HG03378 (cell line): ENCODE results near the gene PHF19.

Source experiments
- ATAC-seq: cut with Tn5 transposase; IDR thresholded peaks from one replicate; pipeline ENCODE4 v1.9.1; 2021; ENCODE audit warnings: mild to moderate bottlenecking, moderate library complexity; ENCODE audit not compliant: unreplicated experiment

Gene PHF19

DNA sequence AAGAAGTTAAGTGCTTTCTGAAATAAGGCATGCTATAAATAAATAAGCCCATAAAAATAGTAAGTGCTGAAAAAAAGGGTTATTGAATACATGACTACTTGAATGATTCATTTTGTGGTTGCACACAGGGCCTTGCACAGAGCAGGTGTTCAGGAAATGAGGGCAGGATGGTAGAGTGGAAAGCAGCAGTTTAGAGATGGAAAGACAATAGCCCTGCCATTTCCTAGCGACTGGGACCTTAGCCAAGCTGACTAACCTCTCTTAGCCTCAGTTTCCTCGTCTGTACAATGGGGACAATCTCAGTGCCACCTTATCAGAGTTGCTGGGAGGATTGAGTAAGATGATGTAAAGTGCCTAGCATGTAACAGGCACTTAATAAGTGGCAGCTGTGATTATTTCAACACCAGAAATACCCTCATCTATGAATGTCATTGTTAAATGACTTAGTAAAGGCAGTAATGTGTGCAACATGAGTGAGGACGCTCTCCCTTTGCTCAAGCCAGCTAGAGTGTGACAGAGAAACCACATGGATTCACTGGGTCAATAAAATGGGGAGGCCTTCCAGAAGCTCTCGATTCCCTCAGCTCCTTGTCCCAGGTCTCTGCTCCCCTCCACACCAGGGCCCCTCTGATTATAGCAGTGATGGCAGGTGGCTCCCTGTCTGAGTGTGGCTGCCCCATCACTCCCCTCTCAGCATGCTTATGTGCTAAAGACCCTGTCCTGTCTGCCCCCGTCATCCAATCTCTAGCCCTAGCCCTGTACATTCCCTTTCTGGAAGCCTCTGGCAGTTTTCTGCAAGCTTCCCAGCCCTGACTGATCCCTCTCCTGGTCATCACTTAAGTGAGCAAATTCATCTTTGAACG is 16.0 kb upstream of the PHF19 start:
- peak; percentile 65 for ATAC-seq

DNA sequence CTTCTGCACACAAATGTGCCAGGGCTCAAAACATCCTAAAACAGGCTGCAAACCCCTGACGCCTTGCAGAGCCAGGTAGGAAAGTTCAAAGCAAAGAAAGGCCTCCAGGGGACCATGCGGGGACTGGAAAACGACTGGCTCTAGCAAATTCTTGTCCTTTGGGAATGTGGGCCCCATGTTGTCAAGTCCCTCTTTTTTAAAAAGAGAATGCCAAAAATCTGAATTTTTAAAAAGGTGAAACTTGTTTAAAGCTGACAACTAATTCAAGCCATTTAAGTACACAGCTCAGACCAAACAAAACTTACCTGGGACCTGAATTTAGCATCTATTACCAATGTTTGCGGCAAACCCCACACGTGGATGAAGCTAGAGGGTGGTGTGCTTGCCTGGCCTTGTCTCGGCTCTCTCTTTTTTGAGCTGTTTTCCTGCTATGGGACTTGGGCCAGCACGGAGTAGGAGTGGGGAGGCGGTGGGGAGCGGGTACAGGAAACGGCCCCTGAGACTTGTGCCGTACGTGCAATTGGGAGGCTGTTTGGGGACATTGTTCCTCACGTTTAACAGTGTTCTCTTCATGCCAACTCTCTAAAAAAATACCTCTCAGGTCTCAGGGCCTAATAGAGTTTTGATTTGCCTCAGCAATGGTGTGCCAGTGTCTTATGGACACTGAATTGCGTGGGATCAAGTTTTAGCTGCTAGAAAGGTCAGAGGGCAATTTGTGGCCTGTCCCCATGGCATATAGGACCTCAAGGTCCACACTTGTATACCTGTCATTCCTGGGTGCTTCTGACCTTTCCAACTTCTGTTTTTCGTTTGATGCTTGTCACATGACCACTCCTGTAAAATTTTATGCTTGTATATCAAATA is 15.1 kb upstream of the PHF19 start:
- peak; percentile 41 for ATAC-seq

DNA sequence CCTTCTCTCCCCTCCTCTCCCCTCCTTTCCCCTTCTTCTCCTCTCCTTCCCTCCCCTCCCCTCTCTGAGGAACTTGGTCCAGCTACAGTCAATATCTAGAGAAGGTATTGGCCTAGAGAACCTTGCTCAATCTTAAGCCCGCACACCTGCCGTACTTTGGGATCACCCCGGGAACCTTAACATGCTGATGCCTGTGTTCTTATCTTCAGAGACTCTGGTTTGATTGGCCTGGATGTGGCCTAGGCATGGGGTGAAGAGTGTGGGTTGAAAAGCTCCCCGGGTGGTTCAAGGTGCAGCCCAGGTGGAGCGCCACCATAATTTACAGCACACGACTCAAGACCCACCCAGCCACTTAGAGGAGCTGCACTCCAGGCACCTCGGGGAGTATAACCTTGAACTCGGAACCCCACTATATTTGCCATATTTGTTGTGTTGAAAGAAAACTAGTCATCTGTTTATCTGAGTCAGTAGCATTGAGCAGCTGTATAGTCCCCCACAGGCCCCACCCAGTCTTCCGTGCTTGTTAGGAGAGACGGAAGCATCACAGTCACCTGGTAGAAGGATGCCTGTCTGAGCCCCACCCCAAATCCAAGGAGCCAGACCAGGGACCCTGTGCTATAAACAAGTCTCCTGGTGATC is 14.4 kb upstream of the PHF19 start:
- ATAC-seq = no peak

DNA sequence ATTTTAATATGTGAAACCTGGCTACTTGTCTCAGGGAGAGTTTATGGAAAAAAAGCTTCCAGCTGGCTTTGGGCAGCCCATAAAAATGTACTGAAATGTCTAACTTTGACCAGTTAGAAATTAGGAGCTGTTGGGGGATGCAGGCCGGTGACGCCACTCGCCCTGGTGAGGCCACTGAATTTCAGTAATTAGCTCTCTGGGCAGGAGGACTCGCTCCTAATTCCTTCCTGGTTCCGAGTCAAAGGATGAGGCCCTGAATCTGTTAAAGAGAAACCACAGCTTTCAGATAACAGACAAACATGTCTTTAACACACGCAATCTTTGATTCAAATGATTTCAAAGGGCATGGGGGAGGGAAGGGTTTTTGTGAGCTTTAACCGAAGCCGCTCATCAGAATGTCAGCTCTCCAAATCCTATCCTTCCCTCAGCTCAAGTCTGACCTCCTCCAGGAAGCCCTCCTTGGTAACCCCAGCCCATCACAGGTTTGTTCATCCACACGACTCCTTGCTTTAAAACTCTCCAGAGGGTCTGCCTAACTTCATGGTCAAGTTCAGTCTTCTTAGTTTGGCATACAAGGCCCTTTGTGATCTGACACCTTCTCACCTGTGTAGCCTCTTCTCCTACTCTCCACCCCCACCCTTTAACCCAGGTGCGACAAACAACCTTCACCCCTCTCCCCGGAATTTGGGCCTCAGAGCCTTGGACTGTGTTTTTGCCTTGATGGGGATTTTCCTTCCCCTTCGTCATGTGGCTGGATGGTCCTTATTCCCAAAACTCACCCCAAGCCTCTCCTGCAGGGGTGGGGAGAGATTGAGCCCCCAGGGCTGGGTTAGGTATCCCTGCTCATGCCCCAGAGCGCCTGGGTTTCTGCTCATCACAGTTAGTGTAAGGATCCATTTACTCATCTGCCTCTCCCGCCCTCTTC is 13.6 kb upstream of the PHF19 start:
- ATAC-seq = no peak

DNA sequence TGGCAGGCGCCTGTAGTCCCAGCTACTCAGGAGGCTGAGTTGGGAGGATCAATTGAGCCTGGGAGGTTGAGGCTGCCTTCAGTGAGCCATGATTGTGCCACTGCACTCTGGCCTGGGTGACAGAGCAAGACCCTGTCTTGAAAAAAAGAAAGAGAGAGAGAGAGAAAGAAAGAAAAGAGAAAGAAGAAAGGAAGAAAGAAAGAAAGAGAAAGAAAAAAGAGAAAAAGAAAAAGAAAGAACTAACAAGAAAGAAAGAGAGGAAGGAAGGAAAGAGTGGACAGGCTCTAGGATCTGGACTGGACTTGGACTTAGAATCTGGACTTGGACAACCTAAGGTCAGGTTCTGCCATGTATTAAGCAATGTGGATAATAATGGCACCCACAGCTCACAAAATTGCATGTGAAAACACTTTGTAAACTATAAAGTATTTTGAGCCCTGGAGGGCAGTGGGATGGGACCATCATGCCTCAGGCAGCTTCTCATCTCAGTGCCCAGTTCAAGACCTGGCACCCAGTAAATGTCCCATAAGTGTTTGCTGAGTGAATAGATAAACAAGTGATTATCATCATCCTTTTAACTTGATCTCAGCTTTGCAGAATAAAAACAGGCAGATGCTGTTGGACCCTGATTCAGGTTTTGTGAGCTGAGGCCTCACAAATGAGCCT is 12.8 kb upstream of the PHF19 start:
- no peak for ATAC-seq

DNA sequence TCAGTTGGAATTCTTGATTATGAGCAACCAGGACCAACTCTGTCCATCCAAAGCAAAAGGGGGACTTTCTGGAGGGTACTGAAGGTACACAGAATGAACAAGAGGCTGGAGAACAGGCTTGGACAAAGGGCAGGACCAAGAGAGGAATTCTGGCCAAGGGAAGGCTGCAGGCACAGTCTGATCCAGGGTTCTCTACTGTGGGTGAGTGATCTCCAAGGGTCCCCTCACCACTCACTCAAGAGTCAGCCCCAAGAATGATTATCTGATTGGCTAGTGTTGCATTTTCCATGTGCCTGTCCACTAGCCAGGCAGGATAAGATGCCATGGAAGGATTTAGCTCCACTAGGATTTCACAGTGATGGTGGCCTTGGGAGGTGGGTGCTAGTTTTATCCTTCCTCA is 11.6 kb upstream of the PHF19 start:
- ATAC-seq = no peak

DNA sequence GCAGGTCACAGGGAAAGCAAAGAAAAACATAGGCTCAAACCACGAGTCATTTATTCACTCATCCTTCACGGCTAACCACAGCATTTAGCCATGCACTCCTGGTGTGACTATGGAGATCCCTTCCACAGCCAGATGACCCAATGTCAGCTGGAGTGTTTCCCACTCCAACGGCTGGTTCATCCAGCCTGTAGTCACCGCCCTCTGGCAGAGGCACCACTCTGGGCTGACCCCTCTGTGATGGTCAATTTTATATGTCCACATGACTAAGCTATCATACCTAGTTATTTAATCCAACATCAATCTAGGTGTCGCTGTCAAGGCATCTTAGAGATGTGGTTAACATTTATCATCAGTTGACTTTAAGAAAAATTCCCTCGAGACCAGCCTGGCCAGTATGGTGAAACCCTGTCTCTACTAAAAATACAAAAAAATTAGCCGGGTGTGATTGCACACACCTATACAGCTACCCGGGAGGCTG is 9.5 kb upstream of the PHF19 start:
- ATAC-seq = no peak

DNA sequence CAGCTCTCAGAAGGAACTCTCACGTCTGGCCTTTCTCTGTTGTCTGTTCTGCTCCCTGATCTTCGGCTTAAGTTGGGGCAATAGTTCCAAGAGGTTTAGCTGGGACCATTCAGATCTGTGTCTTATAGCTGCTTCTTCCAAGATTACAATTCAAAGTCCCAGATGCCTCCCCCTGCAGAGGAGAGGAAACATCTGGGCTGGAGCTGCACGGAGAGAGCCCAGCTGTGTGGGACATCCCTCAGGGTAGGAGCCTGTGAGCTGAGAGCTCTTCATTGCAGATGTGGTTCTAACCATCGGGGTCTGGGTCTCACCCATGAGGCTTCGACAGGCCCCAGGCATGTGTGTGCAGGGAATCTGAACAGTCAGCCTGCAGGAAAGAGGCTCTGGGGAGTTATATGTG is 9.0 kb upstream of the PHF19 start:
- no peak for ATAC-seq

DNA sequence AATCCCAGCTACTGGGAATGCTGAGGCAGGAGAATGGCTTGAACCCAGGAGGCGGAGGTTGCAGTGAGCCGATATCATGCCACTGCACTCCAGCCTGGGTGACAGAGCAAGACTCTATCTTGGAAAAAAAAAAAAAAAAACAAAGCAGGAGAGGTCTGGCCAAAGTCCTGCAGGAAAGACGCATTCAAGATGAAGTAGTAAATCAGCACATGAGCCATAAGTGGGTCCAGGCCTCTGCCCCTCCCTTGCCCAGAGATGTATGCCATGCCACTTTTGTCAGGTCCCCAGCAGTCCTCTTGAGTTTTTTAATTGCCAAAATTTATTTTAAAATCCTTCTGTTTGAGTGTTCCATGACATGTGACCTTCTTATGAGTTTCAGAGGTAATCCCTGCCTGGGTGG is 8.5 kb upstream of the PHF19 start:
- no peak for ATAC-seq

DNA sequence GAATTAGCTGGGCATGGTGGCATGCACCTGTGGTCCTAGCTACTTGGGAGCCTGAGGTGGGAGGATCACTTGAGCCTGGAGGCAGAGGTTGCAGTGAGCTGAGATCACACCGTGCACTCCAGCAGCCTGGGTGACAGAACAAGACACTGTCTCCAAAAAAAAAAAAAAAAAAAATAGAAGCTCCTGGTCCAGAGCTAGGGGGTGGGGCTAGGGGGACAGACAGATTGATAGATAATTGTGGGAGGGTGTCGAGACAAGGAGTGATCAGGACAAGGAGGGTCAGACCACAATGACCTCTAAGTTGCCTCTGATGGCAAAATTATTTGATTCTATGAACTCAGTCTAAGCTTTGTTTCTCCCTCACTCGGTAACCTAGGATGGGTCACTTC is 6.6 kb upstream of the PHF19 start:
- ATAC-seq = no peak

DNA sequence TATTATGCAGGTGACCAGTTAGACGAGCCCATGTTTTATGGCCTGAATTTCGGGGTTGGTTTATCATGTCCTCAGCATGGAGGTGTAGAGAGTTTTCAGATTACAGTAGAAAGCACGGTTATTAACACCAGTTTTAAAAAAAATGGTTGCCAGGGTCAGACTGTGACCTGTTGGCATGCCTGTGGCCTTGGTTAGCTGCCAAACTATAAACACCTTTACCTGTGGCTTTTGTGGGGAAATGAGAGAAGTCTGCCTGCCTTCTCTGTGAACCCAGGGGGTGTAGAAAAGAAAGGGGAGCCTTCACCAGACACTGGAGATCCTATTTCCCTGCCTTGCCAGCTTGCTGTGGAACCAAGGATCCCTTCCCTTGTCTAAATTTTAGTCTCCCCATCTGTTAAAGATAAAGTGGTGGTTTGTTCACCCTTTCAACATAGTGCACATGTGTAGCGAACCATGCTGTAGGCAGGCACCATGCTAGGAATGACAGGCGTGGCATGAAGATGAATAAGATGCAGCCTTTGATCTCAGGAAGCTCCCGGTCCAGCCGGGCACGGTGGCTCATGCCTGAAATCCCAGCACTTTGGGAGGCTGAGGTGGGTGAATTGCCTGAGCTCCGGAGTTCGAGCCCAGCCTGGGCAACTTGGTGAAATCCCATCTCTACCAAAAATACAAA is 6.1 kb upstream of the PHF19 start:
- no peak for ATAC-seq

DNA sequence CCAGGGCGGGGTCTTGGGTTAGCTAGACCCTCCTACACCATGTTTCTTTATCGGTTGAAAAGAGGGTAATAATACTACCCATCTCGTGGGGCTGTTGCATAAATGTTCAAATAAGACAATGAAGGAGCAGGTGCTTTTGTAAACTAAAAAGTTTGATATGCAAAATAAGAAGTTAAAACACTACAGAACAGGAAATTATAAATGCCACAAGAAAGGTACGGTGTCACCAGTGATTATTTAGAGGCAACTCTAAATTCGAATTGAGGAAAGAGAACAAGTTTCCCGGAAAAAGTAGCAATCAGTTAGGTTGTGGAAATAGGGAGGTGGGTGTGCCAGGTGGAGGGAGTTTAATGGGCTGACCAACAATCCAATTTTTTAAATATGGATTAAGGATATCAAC is 2.5 kb upstream of the PHF19 start:
- ATAC-seq = no peak

DNA sequence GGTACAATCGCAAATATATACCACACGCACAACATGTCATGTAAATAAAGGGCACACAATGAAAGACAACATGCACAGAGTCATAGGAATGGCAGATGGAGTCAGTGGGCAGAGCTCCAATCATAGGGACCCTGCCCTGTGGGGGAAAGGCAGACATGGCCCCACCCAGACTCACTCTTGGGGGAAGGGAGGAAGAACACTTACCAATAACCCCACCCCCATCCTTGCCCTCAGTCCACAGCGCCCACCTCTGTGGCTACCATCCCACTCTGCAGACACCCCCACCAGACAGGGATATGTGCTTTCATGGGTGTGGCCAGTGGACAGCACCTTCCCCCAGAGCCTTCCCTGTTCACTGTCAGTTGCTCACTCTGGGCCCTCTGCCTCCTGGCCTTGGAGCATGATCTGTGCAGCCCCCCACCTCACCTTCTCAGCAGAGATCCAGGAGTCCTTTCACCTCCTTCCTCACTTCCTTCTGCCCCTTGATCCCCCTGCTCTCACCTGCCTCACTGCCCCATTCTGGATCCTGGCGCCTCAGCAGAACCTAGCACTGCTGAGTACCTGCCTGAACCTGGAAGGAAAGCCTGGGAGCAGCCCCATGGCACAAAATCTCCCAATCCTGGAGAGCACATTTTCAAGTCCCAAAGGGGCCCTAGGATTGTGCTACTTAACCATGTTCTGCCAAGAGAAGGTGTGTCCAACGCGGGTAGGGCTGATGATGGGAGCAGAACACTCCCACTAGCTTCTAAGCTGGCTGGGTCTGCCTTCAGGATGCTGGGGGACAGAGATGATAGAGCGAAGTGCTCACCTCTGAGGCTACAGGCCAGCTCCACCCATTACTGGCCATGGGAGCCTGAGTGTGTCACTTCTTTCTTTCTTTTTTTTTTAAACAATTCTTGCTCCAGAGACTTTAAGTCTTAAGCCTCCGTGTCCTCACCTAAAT is 1.5 kb upstream of the PHF19 start:
- ATAC-seq = no peak

DNA sequence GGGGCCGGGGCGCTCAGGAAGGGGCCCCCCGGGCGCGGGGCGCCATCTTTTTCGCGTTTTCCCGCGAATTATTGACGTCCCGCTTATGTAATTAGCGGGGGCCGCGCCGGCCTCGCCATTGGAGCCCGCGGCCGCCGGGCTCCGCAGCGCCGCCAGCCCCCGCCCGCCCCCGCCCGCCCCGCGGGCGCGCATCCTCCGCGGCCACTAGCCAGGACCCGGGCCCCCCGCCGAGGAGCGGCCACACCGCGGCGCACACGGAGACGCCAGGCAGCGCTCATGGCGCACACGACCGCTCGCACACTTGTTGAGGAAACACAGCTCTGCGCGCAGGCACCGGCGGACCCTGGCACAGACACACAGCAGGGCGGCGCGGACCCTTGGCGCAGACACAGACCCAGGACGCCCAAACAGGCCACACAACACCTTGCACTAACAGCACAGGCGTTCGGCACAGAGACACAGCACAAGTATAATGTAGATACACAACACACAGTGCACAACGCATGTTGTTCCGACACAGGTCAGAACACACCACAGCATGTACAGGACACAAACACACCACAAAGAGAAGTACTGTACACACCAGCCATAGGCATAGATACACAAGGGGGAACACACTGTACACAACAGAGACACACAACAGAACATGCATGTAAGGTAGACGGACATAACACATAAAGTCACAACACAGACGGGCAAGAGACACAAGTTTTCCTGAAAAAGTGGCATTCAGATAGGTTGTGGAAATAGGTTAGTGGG is 467 bp upstream of the PHF19 start:
- ATAC-seq = no peak

DNA sequence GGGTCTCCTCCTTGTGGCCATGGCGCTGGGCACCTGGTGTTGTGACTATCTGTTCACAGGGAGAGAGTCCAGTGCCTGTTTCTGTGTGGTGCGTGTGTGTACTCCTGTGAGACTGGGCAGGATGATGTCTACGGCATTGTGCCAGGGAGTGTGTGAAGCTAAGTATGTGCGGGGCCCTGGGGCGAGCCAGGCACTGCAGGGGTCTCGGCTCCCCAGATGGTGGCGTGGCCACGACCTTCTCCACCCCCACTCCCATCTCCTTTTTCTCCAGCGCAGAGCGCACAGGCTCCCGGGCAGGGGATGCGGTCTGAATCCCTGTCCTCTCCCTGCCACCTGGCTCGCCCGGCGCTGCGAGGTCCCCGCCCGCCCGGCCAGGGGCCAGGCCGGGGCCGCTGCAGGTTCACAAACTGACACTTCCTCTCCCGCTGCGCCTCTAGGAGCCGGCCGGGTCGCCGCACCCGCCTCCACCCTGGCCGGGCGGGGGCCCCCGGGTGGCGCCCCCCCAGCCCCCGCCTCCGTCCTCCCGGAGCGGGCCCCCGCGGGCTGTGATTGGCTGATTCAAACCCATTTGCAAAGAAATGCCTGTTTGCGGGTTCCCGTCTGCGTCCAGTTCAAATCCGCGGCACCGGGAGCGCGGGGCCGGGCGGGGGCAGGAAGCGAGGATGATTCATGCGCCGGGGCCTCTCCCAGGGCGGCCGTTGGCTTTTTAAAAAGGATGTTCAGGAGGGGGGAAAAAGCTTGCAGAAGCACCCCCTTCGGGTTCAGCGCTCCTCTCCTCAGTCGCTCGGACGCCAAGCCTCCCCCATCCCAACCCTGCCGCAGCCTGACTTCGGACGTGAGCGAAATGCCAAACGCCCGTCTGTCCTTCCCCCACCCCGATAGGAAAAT is 790 bp downstream of the PHF19 start:
- peak; percentile 54 for ATAC-seq

DNA sequence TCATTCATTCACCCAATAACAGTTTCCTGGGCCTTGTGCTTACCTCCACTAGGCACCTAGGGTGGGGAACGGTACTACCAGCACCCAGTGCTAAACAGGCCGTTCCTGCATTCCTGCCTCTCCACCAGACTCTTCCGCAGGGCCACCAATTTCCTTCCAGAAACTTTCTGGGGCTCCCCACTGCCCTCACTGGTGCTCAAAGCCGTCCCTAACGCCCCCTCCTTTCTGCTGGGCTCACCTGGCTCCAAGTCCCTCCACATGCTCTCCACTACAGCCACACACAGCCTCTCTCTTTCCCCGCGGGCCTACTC is 1.4 kb downstream of the PHF19 start:
- no peak for ATAC-seq

DNA sequence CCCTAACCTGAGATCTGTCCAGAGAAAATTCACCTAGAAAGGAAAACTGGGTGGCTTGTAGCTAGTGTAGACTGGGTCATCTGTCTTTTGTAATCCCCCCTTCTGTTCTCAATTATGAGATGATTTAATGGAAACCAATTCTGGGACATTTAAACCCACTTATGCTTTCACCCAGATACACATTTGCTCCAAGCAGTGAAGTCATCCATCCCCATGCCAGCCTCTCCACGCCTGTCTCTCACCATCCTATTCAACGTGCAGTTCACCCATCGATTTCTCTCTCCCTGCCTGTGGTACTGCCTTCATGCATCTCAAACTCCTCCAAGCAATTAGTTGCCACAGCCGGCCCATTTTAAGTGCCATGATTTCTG is 1.8 kb downstream of the PHF19 start:
- ATAC-seq = no peak
